HG03460 (cell line): ENCODE data around the gene CELA3B.
"Not testable (repeated sequence)": the region's sequence is repeated elsewhere in the genome, so short reads cannot be mapped to it uniquely, and the experiment has no call there.

Experiments used
- ATAC-seq: cut with Tn5 transposase; IDR thresholded peaks from one replicate; pipeline ENCODE4 v1.9.1; 2021; ENCODE audit not compliant: unreplicated experiment

CELA3B gene

GRCh38 chr1:21974699-21975098 lies 2.1 kb upstream of the CELA3B start:
- ATAC-seq, result not testable (repeated sequence)

GRCh38 chr1:21975296-21975695 lies 1.5 kb upstream of the CELA3B start:
- not testable (repeated sequence) for ATAC-seq

- not testable (repeated sequence) for ATAC-seq
Observed at GRCh38 chr1:21978209-21978608, 1.4 kb downstream of the CELA3B start.

GRCh38 chr1:21980515-21981220 lies 3.8 kb downstream of the CELA3B start:
- ATAC-seq, result not testable (repeated sequence)

- ATAC-seq, result not testable (repeated sequence)
Observed at GRCh38 chr1:21981253-21981652, 4.4 kb downstream of the CELA3B start.

GRCh38 chr1:21982122-21982521 lies 5.3 kb downstream of the CELA3B start:
- not testable (repeated sequence) for ATAC-seq

GRCh38 chr1:21983539-21983938 lies 6.7 kb downstream of the CELA3B start:
- not testable (repeated sequence) for ATAC-seq

GRCh38 chr1:21985893-21986292 lies 9.1 kb downstream of the CELA3B start:
- not testable (repeated sequence) for ATAC-seq

GRCh38 chr1:21986386-21986785 lies 9.6 kb downstream of the CELA3B start:
- not testable (repeated sequence) for ATAC-seq

- not testable (repeated sequence) for ATAC-seq
Observed at GRCh38 chr1:21989672-21990393, 13.0 kb downstream of the CELA3B start.

GRCh38 chr1:21992186-21992585 lies 15.4 kb downstream of the CELA3B start:
- not testable (repeated sequence) for ATAC-seq

GRCh38 chr1:21994716-21995115 lies 17.9 kb downstream of the CELA3B start:
- not testable (repeated sequence) for ATAC-seq

- ATAC-seq, result not testable (repeated sequence)
Observed at GRCh38 chr1:21996663-21996970, 19.8 kb downstream of the CELA3B start.

GRCh38 chr1:21997891-21998623 lies 21.2 kb downstream of the CELA3B start:
- ATAC-seq, result not testable (repeated sequence)

- not testable (repeated sequence) for ATAC-seq
Observed at GRCh38 chr1:21998624-21999294, 21.9 kb downstream of the CELA3B start.

GRCh38 chr1:21999645-22000044 lies 22.8 kb downstream of the CELA3B start:
- not testable (repeated sequence) for ATAC-seq

GRCh38 chr1:22001409-22001808 lies 24.6 kb downstream of the CELA3B start, which contains the start of gene CELA3A:
TSS of gene CELA3A (plus strand) at chr1:22001657. CDS start at chr1:22001675, 18 bp downstream.
- no peak for ATAC-seq

- ATAC-seq, result not testable (repeated sequence)
Observed at GRCh38 chr1:22002461-22002860, 25.6 kb downstream of the CELA3B start.

- ATAC-seq, result not testable (repeated sequence)
Observed at GRCh38 chr1:22002875-22003274, 26.1 kb downstream of the CELA3B start.

- ATAC-seq, result not testable (repeated sequence)
Observed at GRCh38 chr1:22003959-22004358, 27.1 kb downstream of the CELA3B start.
